HG03159 (cell line): ENCODE measurements around the gene DHRS1.
A peak's percentile ranks its signal among the peaks of the same experiment; 100 is the strongest.

Experiments used
- ATAC-seq: cut with Tn5 transposase; IDR thresholded peaks from one replicate; pipeline ENCODE4 v1.9.1; 2021; ENCODE audit warnings: mild to moderate bottlenecking, moderate library complexity; ENCODE audit not compliant: unreplicated experiment

DHRS1 gene

DNA sequence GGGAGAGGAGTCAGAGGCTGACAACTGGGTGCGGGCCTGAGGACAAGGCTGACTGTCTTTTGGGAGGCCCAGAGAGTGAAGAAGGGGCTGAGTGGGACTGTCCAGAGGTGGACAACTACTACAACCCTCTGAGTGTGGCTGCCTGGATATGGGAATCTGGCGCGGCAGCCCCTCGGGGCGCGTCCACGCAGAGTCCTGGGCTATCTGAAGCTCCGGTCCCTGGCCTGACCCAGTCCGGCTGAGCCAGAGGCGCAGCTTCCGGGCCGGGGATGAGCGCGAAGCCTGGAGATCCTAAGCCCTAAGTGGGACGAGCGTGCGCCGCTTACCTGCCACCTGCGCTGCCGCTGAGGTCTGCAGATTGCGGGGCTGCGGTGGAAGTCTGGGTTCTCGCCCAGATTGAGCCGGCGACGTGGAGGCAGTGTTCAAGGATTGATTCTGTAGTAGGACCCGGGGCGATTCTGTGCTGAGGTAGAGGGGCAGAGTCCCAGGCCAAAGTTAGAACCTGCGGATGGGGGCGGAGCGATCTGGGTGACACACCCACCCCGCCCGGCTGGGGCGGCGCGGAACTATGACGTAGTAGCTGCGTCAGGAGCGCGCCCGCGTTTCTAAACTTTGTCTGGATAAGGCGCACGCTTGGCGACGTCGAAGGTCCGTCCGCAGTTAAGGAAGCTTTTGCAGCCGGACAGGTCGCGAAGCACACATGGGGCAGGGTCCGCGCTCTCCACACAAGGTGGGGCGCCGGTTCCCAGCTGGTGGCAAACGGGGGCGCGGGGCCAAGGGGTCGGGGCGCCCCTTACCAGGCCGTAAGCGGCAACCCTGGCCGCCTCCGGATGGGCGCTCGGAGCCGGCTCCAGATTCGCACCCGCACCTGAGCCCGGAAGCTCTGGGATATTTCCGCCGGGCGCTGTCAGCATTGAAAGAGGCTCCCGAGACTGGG is at the start of gene DHRS1, which contains the start of gene NOP9:
TSS of gene DHRS1 (minus strand) at position 526 of the 937 bp plus-strand sequence. CDS start 674 bp downstream, outside the sequence.
TSS of gene NOP9 (plus strand) at position 596 of the 937 bp plus-strand sequence. CDS start at position 701, 105 bp downstream.
- peak; percentile 71 for ATAC-seq

DNA sequence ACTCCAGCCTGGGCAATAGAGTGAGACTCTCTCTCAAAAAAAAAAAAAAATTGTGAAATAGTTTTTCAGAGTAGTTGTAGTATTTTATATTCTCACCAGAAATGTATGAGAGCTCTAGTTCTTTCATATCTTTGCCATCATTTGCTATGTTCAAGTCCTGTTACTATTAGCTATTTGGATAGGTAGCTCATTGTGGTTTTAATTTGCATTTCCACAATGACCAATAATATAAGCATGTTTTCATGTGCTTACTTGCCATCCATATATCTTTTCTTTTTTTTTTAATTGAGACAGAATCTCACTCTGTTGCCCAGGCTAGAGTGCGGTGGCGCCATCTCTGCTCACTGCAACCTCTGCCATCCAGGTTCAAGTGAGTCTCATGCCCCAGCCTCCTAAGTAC is 48.6 kb upstream of the DHRS1 start:
- ATAC-seq: no peak

DNA sequence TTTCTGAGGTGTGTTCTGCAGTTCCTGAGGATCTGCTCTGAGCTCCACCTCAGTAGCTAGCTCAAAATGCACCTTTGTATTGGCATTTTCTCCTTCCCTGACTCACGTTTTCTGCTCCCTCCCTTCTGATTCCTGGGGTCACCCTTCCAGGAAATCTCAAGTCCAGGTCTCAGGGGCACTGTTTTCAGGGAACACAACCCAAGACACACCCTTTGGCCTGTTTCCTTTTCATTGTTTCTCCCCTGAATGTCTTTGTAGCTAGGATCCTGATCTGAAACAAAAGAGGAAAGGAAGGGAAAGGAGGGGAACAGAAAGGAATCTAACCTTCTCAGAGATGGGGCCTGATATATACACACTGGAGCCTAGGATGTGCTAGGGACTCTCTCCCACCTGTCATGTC is 47.6 kb upstream of the DHRS1 start:
- no peak for ATAC-seq

DNA sequence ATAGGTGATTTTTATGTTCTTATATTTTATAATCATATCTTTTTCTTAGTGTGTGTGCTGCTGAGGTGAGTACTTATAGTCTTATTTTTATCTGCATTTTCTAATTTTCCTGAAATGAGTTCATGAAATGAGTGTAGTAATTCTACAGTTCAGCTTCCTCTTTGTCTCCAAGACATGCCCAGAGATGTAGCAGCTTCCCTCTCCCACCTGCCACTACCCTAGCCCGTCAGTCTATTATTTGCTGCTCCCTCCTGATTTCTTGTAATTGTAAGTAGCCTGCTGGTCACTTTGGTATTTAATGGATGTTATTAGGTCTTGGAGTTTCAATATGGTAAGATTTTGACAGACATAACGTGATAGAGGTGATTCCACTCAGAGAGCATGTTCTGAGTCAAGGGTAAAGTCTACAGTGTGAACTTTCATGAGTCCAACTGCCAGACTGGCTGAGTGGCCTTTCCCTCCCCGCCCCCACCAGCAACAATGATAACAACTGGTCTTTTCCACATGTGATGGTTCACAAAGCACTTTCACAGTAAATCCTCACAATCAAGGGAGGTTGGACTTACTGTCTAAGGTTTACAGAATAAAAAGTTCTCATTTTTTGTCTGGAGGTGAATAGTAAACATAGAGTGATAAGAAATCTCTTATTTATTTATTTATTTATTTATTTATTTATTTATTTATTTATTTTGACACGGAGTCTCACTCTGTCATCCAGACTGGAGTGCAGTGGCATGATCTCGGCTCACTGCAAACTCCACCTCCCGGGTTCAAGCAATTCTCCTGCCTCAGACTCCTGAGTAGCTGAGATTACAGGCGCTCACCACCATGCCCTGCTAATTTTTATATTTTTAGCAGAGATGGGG is 44.4 kb upstream of the DHRS1 start:
- ATAC-seq: no peak

DNA sequence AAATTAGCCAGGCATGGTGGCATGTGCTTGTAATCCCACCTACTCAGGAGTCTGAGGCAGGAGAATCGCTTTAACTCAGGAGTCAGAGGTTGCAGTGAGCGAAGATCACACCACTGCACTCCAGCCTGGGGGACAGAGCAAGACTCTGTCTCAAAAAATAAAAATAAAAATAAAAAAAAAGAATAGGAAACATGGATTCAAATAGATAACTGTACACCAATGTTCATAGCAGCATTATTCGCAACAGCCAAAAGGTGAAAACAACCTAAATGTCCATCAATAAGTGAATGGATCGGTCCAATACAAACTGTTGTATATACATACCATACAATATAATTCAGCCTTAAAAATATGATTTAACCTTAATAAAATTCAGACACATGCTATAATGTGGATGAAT is 43.3 kb upstream of the DHRS1 start:
- ATAC-seq: no peak

DNA sequence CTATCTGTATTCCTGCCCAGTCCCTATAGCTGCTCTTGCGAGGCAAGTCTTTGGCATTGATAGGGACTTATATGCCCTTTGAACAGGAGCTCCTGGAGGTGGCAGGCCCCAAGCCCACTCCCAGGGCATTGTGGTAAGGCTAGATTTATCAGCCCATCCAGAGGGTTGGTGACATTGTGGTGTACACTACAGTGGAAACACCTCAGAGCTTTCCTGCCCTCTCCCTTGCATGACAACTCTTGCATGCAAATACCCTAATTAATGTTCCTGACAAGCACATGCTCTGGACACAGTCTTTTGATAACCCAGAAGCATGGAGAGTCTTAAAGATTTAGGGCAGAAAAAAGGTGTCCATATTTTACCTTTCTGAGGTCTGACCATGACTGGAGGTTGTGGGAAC is 41.0 kb upstream of the DHRS1 start:
- ATAC-seq: no peak

DNA sequence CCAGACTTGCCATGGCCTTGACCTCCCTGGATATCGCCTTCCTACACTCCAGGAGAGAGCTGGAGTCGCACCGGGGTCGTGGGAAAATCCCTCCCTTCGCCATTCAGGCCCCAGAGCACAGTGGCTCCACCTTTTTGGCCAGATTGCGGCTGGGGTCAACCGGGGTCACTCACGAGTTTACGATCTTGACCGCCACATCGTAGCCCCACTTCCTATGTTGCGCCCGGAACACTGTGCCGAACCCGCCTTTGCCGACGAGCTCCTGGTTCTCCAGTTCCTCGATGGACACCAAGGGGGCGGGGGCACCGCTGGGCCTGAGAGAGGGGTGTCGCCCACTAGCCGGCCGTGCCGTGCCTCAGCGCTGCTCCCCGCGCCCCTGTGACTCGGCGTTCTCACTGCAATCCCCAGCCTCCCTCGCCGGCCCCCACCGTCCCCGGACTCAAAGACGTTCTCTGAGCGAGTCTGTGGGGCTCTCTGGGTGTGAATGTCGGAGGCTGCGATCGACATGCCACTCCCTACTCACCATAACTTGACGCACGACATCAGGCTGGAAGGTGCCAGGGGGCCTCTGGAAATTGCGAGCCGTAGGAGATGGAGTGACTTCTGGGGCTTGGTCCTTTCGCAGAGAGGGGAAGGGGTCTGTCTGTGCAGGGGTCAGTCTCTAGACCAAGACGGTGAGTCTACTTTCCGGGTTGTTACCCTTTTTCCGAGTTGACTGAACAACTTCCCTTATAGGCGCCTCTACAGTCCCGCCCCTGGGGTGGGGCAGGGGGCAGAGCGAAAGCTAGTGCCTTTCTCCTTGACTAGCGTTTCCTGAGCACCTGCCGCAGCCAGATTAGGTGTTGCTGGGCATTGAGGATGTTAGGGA is 39.9 kb upstream of the DHRS1 start, which contains the start of gene RIPK3:
TSS of gene RIPK3 (minus strand) at position 708 of the 868 bp plus-strand sequence. CDS start at position 543, 165 bp downstream.
- ATAC-seq: peak; percentile 81

DNA sequence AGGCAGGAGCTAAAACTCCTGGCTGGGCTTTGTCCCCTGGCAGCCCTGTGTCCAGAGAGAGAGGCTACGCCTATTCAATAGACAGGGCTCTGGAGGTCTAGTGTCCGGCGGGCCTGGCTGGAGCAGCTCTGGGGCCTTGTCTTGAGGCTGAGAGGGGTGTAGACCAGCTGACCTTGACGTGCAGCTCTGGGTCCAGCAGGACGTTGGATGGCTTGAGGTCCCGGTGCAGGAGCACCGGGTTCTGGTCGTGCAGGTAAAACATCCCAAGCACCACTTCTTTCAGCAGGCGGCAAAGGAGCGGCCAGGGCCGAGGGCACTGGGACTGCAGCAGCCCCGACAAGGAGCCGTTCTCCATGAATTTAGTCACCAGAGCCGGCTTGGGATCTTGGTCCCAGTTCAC is 39.3 kb upstream of the DHRS1 start:
- no peak for ATAC-seq

DNA sequence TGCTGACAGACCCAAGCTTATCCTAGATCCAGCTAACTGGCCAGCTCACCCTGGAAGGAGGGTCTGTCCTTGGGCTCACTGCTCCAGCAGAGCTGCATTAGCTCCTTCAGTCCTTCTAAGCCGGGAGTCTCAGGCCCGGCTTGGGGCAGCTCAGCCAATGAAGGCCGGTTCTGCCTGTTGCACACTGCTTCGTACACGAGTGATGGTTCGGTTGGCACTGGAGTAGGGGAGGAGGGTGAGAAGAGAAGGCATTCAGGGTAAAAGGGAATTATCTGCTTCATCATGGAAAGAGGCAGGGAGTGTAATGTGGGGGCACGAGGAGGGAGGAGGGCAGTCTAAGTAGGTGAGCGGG is 38.2 kb upstream of the DHRS1 start:
- ATAC-seq: no peak

DNA sequence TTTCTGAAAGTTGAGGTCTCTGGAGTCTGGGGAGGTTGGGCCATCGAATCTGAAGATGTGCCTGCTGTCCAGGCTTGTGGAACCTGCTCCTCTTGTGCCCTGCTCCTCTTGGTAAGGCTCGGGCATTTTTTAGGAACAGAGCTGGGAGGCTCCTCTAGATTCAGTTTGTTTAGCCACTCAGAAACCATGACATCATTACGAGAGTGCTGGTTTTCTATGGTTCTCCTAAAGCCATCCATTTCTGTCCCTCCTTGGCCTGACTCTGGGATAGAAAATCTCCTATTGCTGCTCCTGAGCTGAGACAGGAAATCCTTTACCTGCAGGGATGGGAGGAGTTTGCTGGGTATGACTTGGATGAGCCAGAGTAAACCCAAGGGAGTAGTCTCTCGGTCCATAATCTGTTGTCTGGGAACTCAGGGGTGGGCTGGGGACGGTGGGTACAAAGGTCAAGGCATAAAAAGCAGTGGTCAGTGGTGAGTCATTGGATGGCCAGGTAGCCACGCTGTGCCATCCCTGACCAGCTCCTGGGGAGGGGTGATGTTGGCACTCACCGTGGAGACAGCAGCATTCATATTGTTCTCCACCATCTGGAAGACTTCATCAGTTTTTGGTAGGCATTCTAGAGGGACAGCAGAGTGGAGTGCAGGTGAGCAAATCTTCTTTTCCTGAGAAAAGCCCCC is 37.7 kb upstream of the DHRS1 start:
- ATAC-seq: no peak

DNA sequence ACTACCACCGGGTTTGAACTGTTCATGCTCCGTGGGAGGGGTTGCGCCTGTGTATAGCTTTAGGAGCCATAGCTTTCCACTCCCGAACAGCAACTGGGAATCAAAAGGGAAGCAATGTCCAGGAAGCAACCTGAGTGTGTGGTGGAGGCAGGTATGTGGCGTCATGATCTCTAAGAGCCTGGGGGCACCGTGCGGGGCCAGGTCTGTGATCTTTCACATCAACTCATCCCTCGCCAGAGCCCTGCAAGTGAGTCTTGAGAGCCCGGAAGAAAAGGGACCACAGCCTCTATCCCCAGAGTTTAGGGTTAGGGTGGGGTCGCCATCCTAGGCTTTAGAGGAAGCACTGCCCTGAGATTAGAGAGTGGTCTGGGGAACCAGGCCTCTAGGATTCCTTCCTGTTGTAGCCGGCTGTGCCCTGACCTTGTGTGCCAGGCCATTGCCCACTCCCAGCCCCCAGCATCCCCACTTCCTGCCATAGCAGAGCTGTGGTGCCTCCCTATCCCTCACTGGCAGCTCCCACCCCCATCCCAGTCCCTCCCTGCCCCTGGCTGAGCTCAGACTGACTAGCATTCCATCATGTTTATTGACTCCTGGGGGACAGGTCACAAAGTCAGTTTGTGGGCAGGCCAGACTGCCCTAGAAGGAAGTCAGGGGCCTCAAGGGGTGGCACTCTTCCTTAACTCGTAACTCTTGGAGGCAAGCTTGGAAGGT is 36.0 kb upstream of the DHRS1 start:
- ATAC-seq: no peak

DNA sequence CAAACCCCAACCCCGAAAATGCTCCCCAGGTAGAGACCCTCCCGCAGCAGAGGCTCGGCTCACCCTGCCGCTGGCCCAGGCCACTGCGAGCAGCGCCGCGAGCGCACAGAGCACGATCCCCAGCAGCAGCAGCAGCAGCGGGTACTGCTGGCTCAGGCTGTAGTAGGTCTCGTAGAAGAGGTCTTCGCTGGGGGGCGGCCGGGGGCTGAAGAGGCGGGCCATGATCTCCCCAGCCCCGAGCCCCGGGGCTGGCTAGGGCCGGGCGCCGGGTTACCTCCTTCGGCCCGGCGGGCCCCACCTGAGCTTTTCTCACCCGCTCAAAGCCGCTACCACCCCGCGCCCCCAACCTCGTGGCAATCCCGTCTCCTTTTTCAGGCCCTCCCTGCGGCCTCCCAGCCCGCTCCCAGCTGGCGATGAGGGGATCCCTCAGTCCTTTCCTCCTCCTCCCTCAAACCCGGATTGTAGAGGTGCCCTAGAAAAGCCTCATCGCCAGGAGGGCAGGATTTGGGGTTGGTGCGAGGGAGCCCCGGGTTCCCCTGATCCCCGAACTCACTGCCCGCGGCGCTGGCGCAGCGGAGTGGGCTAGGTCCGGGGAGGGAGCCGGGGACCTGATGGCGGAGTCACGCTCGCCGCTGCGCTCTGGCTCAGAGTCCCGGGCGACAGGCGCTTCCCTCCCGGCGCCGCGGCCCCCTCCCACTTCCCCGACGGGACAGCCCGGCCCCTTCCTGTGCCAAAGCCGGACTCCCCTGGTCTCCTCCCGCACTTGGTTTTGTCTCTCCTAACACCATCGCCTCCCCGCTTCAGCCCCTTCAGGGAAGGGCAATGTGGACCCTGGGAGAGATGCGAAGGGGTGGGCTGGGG is 35.1 kb upstream of the DHRS1 start, which contains the start of gene ADCY4:
TSS of gene ADCY4 (minus strand) at position 641 of the 861 bp plus-strand sequence. CDS start at position 222, 419 bp downstream.
- no peak for ATAC-seq

DNA sequence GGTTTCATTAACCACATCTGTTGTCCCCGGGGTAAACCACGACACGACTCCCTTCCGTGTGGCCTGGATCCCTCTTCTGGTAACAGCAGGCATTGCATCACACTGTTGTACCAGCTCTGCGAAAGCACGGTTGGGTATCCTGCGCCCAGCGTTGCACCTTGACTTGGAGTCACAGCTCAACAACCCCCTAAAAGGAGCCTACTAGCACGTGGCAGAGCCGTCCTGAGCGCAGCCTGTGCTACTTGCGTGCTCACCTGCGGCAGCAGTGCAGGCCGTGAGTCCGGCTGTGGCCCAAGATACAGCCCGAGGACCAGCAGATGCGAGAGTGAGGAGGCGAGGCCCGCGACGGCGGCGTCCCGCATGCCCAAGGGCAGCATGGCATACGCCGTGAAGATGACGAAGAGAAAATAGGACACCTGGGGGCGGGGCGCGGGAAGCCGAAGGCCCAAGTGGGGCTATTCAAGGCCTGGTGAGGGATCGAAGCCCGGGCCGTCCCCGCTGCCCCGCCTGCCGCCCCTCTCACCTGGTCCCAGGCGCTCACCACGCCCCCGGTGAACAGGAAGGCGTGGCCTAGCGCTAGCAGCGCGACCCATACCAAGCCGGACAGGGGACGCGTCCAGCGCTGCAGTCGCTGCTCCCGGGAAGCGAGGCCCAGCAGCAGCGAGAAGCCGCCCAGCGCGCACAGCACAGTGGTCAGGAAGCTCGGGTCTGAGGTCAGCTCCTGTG is 32.9 kb upstream of the DHRS1 start:
- ATAC-seq: peak; percentile 78

DNA sequence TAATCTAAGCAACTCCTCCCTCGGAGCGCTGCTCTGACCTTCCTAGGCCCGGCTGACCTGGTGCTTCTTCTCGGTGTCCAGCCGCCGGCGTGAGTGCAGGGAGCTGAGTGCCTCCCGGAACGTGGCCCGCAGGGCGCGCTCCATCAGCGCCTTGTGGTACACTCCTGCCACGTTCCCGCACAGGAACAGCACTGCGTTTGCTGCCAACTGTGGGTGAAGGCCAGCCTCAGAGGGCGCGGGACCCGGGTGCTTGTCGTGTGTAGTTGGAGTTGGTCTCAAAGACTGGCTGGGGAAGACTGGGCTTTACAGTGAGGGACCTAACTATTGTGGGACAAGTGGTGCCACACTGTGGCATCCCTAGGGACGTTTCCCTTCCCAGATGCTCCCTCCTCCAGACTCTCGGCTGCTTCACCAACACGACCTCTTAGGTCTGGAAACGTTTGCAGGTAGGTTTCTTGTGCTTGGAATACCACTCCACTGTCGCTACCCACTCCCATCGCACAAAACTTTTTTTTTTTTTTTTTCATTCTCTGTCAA is 32.2 kb upstream of the DHRS1 start:
- ATAC-seq: no peak

DNA sequence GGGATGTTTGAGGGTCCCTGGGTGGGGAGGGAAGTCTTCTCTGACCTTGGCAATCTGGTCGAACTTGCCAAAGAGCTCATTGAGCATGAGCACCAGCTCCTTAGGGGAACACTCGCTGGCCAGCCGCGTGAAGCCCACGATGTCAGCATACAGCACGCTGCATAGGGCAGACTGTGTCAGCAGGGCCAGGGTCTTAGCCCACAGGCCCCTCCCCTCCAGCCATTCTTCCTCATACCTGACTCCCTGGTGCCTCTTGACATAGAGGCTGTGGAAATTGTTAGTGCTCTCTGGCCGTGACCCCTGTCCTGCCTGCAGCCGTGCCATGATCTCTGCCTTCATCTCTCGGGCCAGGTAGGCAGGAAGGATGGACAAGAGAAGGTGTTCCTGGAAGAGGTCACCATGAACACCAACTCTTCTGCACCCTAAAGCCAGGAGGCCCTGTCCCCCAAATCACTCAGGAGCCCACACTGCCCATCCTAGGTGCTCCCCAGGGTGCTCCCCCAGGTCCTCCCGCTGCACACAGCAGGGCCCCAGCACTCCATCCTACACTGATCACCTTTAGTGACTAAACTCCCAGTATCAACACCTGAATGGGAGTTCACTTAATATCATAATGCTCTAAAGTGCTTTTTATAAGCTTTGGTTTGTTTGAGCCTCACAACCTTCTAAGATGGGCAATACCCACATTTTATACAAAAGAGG is 31.5 kb upstream of the DHRS1 start:
- no peak for ATAC-seq

DNA sequence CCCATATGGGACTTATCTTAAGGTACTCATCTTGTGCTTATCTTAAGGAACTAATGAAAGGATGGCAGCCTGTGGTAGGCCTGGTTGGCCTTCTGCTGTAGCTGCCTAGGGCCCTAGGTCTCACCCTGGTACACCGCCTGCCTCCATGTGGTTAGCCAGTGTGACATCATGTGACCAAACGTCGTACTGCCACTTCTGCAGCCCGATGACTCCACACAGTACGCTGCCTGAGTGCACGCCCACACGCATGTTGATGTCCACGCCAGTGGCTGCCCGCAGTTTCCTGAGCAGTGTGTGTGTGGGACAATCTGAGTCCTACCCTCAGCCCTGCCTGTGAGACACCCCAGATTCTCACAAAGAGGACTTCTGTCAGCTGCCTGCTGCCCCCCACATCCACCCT is 30.2 kb upstream of the DHRS1 start:
- no peak for ATAC-seq
